Body of pancreas (tissue), 4 donors: ENCODE data around the gene MPP3. TPM values are rescaled to one million over a fixed set of nuclear protein-coding genes. Genes with fewer than 3 reads are reported as not detected.

Experiments
- ATAC-seq: fragments of 150-250 bp; one replicate; pipeline ENCODE4 v1.9.1; 2016
- DNase-seq, 4 donors: peaks; one replicate each; pipeline ENCODE4 v3.0.0-alpha.2; 2019
- H3K27ac ChIP-seq, 4 donors: fragments of 200-600 bp; sonication (generic); 1 replicate in 3 of 4; 2 replicates in 1 of 4; pipeline versions ENCODE4 v1.5.1 to v1.6.1; 2016 to 2019; ENCODE audit warnings: mild to moderate bottlenecking in 1 of 4, mixed read lengths in 1 of 4, moderate library complexity in 1 of 4
- H3K27me3 ChIP-seq, 2 donors: fragments of 200-600 bp; sonication (generic); one replicate each; pipeline ENCODE4 v1.6.0; 2016; ENCODE audit warnings: mild to moderate bottlenecking in 1 of 2
- H3K36me3 ChIP-seq, 2 donors: fragments of 200-600 bp; sonication (generic); replicated peaks in 1 of 2; 2 replicates each; pipeline ENCODE4 v1.5.1; 2016; ENCODE audit warnings: low read depth in 2 of 2; ENCODE audit not compliant: insufficient read depth in 1 of 2
- H3K4me1 ChIP-seq: fragments of 200-600 bp; sonication (generic); one replicate; pipeline ENCODE4 v1.6.0; 2016
- H3K4me3 ChIP-seq, 2 donors: fragments of 200-600 bp; sonication (generic); 1 replicate in 1 of 2; 2 replicates in 1 of 2; pipeline ENCODE4 v1.5.1; 2016 to 2019
- H3K9me3 ChIP-seq, 3 donors: fragments of 200-600 bp; sonication (generic); 1 replicate in 2 of 3; 2 replicates in 1 of 3; pipeline ENCODE4 v1.5.1; 2016
- CTCF ChIP-seq, 7 experiments: fragments of 450-650 bp in 4 of 7; fragments of 200-600 bp in 3 of 7; sonication (generic) in 3 of 7; IDR thresholded peaks; one replicate each; pipeline ENCODE4 v1.5.1; 2016 to 2019; ENCODE audit warnings: antibody characterized with exemption in 7 of 7
- POLR2A ChIP-seq, 3 donors: fragments of 450-650 bp; IDR thresholded peaks; one replicate each; pipeline ENCODE4 v1.6.1; 2016; ENCODE audit warnings: antibody characterized with exemption in 3 of 3, mild to moderate bottlenecking in 2 of 3
- WGBS, 2 donors: methylation state at CpG; one replicate each; pipeline ENCODE4 v1.1.5; 2017; 5-methylcytosine and 5-hydroxymethylcytosine counted together
- intact Hi-C: fragments of 100-400 bp; cut with DNase I; formaldehyde crosslinking; loops from one replicate; pipeline ENCODE4 v1.15.1; 2023
- total RNA-seq, 2 donors: library from RNA; depleted of rRNA; stranded (reverse); fragments of >200 nt; gene quantifications; one replicate each; pipeline ENCODE4 v1.1.0, GENCODE V29; 2016

Gene MPP3
- total RNA-seq, 2 donors from 2014 or later = 20.2 to 22.4 TPM

- H3K27me3 ChIP-seq = no peaks in the 10 kb centered on the region
- H3K4me3 ChIP-seq = no peak overlapping the region
- peaks cover 0 to 2% of the 10 kb centered on the region in 2 donors for H3K36me3 ChIP-seq
- H3K27ac ChIP-seq = no peak overlapping the region
- ATAC-seq (no peak), DNase-seq (no peak)
- TF ChIP-seq CTCF (IDR thresholded peaks at IDR 0.05) = no peak
- H3K9me3 ChIP-seq = no peaks in the 10 kb centered on the region
- WGBS, 2 donors = 84 to 86% methylated on average over 5 of the region's 5 CpGs
- H3K4me1 ChIP-seq = no peaks in the 10 kb centered on the region
- intact Hi-C loops = no loop called here
Measured at GRCh38 chr17:43809121-43809520, 23.8 kb downstream of the MPP3 start.

GRCh38 chr17:43808076-43808475 lies 24.9 kb downstream of the MPP3 start:
- Histone ChIP-seq H3K4me1 (no peaks in the 10 kb centered on the region), H3K9me3 (no peaks in the 10 kb centered on the region), H3K36me3 (peaks cover 0 to 2% of the 10 kb centered on the region in 2 donors), H3K27ac (no peak overlapping the region), H3K27me3 (no peaks in the 10 kb centered on the region), H3K4me3 (no peak overlapping the region)
- WGBS, 2 donors = 86 to 87% methylated on average over 4 of the region's 4 CpGs
- ATAC-seq (no peak), DNase-seq (no peak)
- intact Hi-C loops = no loop called here
- TF ChIP-seq CTCF (IDR thresholded peaks at IDR 0.05) (no peak), POLR2A (IDR thresholded peaks at IDR 0.05) (no peak)

- Histone ChIP-seq H3K27me3 (no peaks in the 10 kb centered on the region), H3K4me1 (no peaks in the 10 kb centered on the region), H3K9me3 (no peaks in the 10 kb centered on the region), H3K36me3 (peaks cover 0 to 2% of the 10 kb centered on the region in 2 donors), H3K27ac (no peak overlapping the region), H3K4me3 (no peak overlapping the region)
- no peak for DNase-seq
- no peak for ATAC-seq
- intact Hi-C loops = no loop called here
- TF ChIP-seq POLR2A (IDR thresholded peaks at IDR 0.05) = no peak
- no peak for TF ChIP-seq CTCF (IDR thresholded peaks at IDR 0.05)
Measured at GRCh38 chr17:43805117-43805516, 27.8 kb downstream of the MPP3 start.

GRCh38 chr17:43803758-43804157 lies 29.2 kb downstream of the MPP3 start:
- no peaks in the 10 kb centered on the region for H3K9me3 ChIP-seq
- H3K36me3 ChIP-seq = peaks cover 0 to 2% of the 10 kb centered on the region in 2 donors
- 67 to 76% methylated on average over 4 of the region's 4 CpGs for WGBS, 2 donors
- no peak overlapping the region for H3K4me3 ChIP-seq
- no peak for DNase-seq
- intact Hi-C loops = no loop called here
- no peak for TF ChIP-seq CTCF (IDR thresholded peaks at IDR 0.05)
- no peak for TF ChIP-seq POLR2A (IDR thresholded peaks at IDR 0.05)
- no peak overlapping the region for H3K27ac ChIP-seq
- no peak for ATAC-seq
- H3K27me3 ChIP-seq = no peaks in the 10 kb centered on the region
- no peaks in the 10 kb centered on the region for H3K4me1 ChIP-seq

- 72 to 77% methylated on average over 3 of the region's 3 CpGs for WGBS, 2 donors
- Histone ChIP-seq H3K27ac (no peak overlapping the region), H3K4me1 (no peaks in the 10 kb centered on the region), H3K36me3 (no peaks in the 10 kb centered on the region), H3K4me3 (no peak overlapping the region), H3K9me3 (no peaks in the 10 kb centered on the region), H3K27me3 (no peaks in the 10 kb centered on the region)
- intact Hi-C loops = no loop called here
- DNase-seq (no peak), ATAC-seq (no peak)
- TF ChIP-seq CTCF (IDR thresholded peaks at IDR 0.05) = no peak
Measured at GRCh38 chr17:43801844-43802243, 31.1 kb downstream of the MPP3 start.
